Thyroid gland (tissue), 4 donors: Measurements from ENCODE around the gene CEP350. TPM values are rescaled to one million over a fixed set of nuclear protein-coding genes. Genes with fewer than 3 reads are reported as not detected.

Source experiments
- DNase-seq, 2 donors: peaks; one replicate each; pipeline ENCODE4 v3.0.0-alpha.2; 2019
- H3K27ac ChIP-seq, 3 donors: fragments of 200-600 bp; sonication (generic); 1 replicate in 2 of 3; 2 replicates in 1 of 3; pipeline ENCODE4 v1.5.1; 2016 to 2019; ENCODE audit warnings: mild to moderate bottlenecking in 1 of 3, moderate library complexity in 1 of 3
- H3K27me3 ChIP-seq: fragments of 200-600 bp; sonication (generic); one replicate; pipeline ENCODE4 v1.5.1; 2019
- H3K36me3 ChIP-seq, 2 donors: fragments of 200-600 bp; sonication (generic); one replicate each; pipeline ENCODE4 v1.5.1; 2016 to 2019
- H3K4me1 ChIP-seq, 2 donors: fragments of 200-600 bp; sonication (generic); one replicate each; pipeline ENCODE4 v1.5.1; 2017 to 2019
- H3K4me3 ChIP-seq, 3 donors: fragments of 200-600 bp; sonication (generic); replicated peaks in 1 of 3; 1 replicate in 2 of 3; 2 replicates in 1 of 3; pipeline ENCODE4 v1.5.1; 2016; ENCODE audit warnings: mild to moderate bottlenecking in 1 of 3
- H3K9me3 ChIP-seq: fragments of 200-600 bp; sonication (generic); one replicate; pipeline ENCODE4 v1.5.1; 2017
- CTCF ChIP-seq, 6 experiments: fragments of 200-600 bp in 3 of 6; fragments of 450-650 bp in 3 of 6; sonication (generic) in 3 of 6; IDR thresholded peaks; one replicate each; pipeline ENCODE4 v1.5.1; 2016 to 2019; ENCODE audit warnings: antibody characterized with exemption in 6 of 6, mild to moderate bottlenecking in 2 of 6, inconsistent platforms in 1 of 6, moderate library complexity in 1 of 6
- POLR2A ChIP-seq, 2 donors: fragments of 450-650 bp; IDR thresholded peaks; one replicate each; pipeline ENCODE4 v1.6.1; 2017; ENCODE audit warnings: antibody characterized with exemption in 2 of 2, mild to moderate bottlenecking in 2 of 2, moderate library complexity in 1 of 2
- whole genome bisulfite sequencing, 2 donors: methylation state at CpG; one replicate each; pipeline ENCODE4 v1.1.5; 2017; 5-methylcytosine and 5-hydroxymethylcytosine counted together
- intact Hi-C: fragments of 100-400 bp; cut with DNase I; formaldehyde crosslinking; loops from one replicate; pipeline ENCODE4 v1.15.1; 2023
- total RNA-seq, 4 donors: library from RNA; depleted of rRNA; stranded (reverse); fragments of >200 nt; gene quantifications; one replicate each; pipeline ENCODE4 v1.2.3, GENCODE V29; 2016

The CEP350 gene
- total RNA-seq, 4 donors from 2014 or later = 58.3 to 78.1 (median 65.2) TPM

DNA sequence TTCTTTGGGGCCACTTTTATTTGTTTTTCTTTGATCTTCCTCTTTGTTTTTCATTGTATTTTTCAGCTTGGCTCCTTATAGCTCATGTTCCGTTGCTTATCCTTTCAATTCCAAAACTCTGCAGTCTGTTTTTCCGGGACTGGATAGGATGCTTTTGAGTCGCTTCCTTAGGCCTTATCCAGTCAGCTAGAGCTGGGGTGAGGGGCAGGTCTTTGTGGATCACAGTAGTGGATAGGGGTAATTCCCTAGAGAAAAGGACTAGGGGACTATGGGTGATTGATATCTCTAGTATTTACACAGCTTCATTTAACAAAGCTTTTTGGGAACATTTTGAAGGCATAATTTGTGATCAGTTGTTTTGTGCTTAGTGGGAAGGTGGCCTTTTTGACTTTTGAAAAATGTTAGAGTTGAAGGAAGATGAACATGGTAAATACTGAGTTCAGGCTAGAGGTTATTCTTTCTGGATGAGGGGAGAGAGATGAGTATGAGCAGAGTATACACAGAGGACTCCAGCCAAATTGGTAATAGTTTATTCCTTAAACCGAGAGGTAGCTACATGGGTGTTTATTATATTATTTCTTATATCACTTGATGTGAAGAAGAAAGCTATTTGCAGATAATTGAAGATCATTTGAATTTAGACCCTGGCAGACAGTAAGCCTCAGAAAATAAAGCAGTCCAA is 22.5 kb downstream of the CEP350 start:
- TF ChIP-seq POLR2A (IDR thresholded peaks at IDR 0.05) = no peak
- TF ChIP-seq CTCF (IDR thresholded peaks at IDR 0.05) = no peak
- H3K27ac ChIP-seq = peak overlapping the region in 1 of 3 donors; percentile 0
- intact Hi-C loops = no loop called here
- H3K9me3 ChIP-seq = no peaks in the 10 kb centered on the region
- WGBS, 2 donors = 77 to 85% methylated on average over 4 of the region's 4 CpGs
- no peak overlapping the region for H3K4me3 ChIP-seq
- no peaks in the 10 kb centered on the region for H3K36me3 ChIP-seq
- H3K27me3 ChIP-seq = no peaks in the 10 kb centered on the region
- peaks cover 5 to 9% of the 10 kb centered on the region in 2 donors for H3K4me1 ChIP-seq
- no peak for DNase-seq

DNA sequence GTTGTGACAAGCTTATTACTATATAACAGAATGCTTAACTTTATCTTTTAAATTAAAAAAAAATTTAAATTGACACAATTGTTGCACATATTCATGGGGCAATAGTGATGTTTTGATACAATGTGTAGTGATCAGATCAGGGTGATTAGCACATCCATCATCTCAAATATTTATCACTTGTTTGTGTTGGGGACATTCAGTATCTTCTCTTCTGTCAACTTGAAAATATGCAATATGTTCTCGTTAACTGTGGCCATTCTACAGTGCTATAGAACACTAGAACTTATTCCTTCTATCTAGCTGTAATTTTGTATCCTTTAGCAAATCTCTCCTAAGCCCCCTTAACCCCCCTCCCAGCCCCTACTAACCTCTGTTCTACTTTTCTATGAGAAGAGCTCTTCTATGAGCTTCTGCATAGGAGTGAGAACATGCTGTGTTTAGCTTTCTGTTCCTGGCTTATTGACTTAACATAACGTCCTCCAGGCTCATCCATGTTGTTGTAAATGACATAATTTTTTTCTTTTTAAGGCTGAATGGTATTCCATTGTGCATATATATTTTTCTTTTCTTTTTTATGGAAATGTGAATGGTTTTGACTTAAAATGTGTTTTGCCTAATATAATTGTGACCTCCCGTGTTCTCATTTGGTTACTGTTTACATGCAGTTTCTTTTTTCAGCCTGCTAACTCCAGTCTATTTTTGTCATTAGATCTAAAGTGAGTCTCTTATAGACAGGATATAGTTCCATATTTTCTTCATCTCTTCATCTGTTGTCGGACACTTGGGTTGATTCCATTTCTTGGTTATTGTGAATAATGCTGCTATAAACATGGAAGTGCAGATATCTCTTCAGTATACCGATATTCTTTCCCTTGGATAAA is 23.8 kb downstream of the CEP350 start:
- Histone ChIP-seq H3K27me3 (no peaks in the 10 kb centered on the region), H3K36me3 (no peaks in the 10 kb centered on the region), H3K4me1 (peaks cover 5 to 9% of the 10 kb centered on the region in 2 donors), H3K4me3 (no peak overlapping the region), H3K9me3 (no peaks in the 10 kb centered on the region), H3K27ac (no peak overlapping the region)
- intact Hi-C loops = no loop called here
- 87 to 89% methylated on average over 5 of the region's 5 CpGs for WGBS, 2 donors
- no peak for DNase-seq
- no peak for TF ChIP-seq POLR2A (IDR thresholded peaks at IDR 0.05)

DNA sequence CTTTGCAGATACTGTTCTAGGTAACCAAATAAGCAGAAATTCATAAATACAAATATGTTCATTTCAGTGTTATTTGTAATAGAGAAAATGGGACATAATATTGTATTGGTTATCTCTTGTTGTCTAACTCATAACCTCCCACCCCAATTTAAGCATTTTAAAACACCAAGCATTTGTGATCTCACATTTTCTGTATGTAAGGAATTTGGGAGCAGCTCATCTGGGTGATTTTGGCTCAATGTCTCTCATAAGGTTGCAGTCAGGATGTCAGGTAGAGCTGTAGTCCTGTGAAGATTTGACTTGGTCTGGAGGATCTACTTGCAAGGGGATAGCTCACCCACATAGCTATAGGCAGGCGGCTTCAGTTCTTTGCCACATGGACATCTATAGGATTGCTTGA is 29.5 kb downstream of the CEP350 start:
- Histone ChIP-seq H3K27me3 (no peaks in the 10 kb centered on the region), H3K4me1 (no peaks in the 10 kb centered on the region), H3K9me3 (no peaks in the 10 kb centered on the region), H3K27ac (no peak overlapping the region), H3K4me3 (no peak overlapping the region), H3K36me3 (no peaks in the 10 kb centered on the region)
- DNase-seq = no peak
- intact Hi-C loops = no loop called here
- WGBS, 2 donors = 100% methylated on average over 1 of the region's 1 CpG
- TF ChIP-seq POLR2A (IDR thresholded peaks at IDR 0.05) = no peak
- TF ChIP-seq CTCF (IDR thresholded peaks at IDR 0.05) = no peak

GRCh38 chr1:179984942-179985341 is 30.3 kb downstream of the CEP350 start:
- Histone ChIP-seq H3K27me3 (no peaks in the 10 kb centered on the region), H3K9me3 (no peaks in the 10 kb centered on the region), H3K27ac (no peak overlapping the region), H3K4me1 (no peaks in the 10 kb centered on the region), H3K4me3 (no peak overlapping the region), H3K36me3 (no peaks in the 10 kb centered on the region)
- no peak for TF ChIP-seq POLR2A (IDR thresholded peaks at IDR 0.05)
- TF ChIP-seq CTCF (IDR thresholded peaks at IDR 0.05) = no peak
- intact Hi-C loops = no loop called here
- DNase-seq = no peak

GRCh38 chr1:179990847-179991246 is 36.2 kb downstream of the CEP350 start:
- no peak overlapping the region for H3K27ac ChIP-seq
- DNase-seq = no peak
- intact Hi-C loops = no loop called here
- no peaks in the 10 kb centered on the region for H3K36me3 ChIP-seq
- no peaks in the 10 kb centered on the region for H3K9me3 ChIP-seq
- 97 to 99% methylated on average over 3 of the region's 3 CpGs for WGBS, 2 donors
- TF ChIP-seq CTCF (IDR thresholded peaks at IDR 0.05) = no peak
- no peak for TF ChIP-seq POLR2A (IDR thresholded peaks at IDR 0.05)
- no peak overlapping the region for H3K4me3 ChIP-seq
- no peaks in the 10 kb centered on the region for H3K4me1 ChIP-seq
- no peaks in the 10 kb centered on the region for H3K27me3 ChIP-seq
